IMR-90 (cell line): ENCODE data around the gene XAF1. TPM values are rescaled to one million over a fixed set of nuclear protein-coding genes. Genes with fewer than 3 reads are reported as not detected.

Experiments used
- ATAC-seq: fragments of 200-7000 bp; cut with Tn5 transposase; 2 replicates; pipeline ENCODE4 v1.9.1; 2020; ENCODE audit warnings: low read depth, mild to moderate bottlenecking, moderate library complexity
- BruUV-seq: library from RNA; stranded (reverse); fragments of 400-500 nt; replicated peaks from 2 replicates; lab custom pipeline; 2021; lab: Mats Ljungman, UMichigan
- CTCF ChIA-PET: fragments of 300-600 bp; formaldehyde crosslinking; extraction: SDS; loops from one replicate; lab custom pipeline; 2021; ENCODE audit warnings: antibody characterized with exemption; lab: Yijun Ruan, JAX
- POLR2A ChIA-PET: fragments of 300-600 bp; sonication (Branson Sonifier 250); formaldehyde crosslinking; loops from one replicate; lab custom pipeline; 2022; ENCODE audit warnings: antibody characterized with exemption; ENCODE audit not compliant: unreplicated experiment; lab: Charles Lee
- DNase-seq: peaks from one replicate; pipeline ENCODE4 v3.0.0; 2013
- H2AFZ ChIP-seq: replicated peaks from 2 replicates; pipeline ENCODE3; 2013; ENCODE audit warnings: low read length, mild to moderate bottlenecking; ENCODE audit not compliant: poor library complexity
- H2AK5ac ChIP-seq: 2 replicates; pipeline ENCODE4 v1.6.1; 2013; ENCODE audit warnings: low read depth, low read length, inconsistent platforms
- H2AK9ac ChIP-seq: replicated peaks from 2 replicates; pipeline ENCODE3; 2013; ENCODE audit warnings: mild to moderate bottlenecking, low read depth, low read length, moderate library complexity; ENCODE audit not compliant: poor library complexity
- H2BK120ac ChIP-seq: 2 replicates; pipeline ENCODE4 v1.6.1; 2013; ENCODE audit warnings: low read depth, low read length, inconsistent platforms
- H2BK15ac ChIP-seq: 3 replicates; pipeline ENCODE4 v1.6.1; 2013; ENCODE audit warnings: low read depth, low read length, inconsistent platforms
- H2BK20ac ChIP-seq: 2 replicates; pipeline ENCODE4 v1.6.1; 2013; ENCODE audit warnings: low read depth, mild to moderate bottlenecking, inconsistent platforms, low read length, moderate library complexity
- H2BK5ac ChIP-seq: 2 replicates; pipeline ENCODE4 v1.6.1; 2013; ENCODE audit warnings: mild to moderate bottlenecking, low read depth, low read length, inconsistent platforms; ENCODE audit not compliant: poor library complexity, severe bottlenecking
- H3K14ac ChIP-seq: replicated peaks from 2 replicates; pipeline ENCODE4 v1.6.1; 2013; ENCODE audit warnings: low read depth, low read length, inconsistent platforms
- H3K18ac ChIP-seq: 2 replicates; pipeline ENCODE4 v1.6.1; 2013; ENCODE audit warnings: low read depth, low read length, control low read depth
- H3K23ac ChIP-seq: 2 replicates; pipeline ENCODE4 v1.6.1; 2013; ENCODE audit warnings: low read depth, low read length, inconsistent platforms
- H3K27ac ChIP-seq: 2 replicates; pipeline ENCODE4 v1.5.1; 2013; ENCODE audit warnings: mild to moderate bottlenecking, control low read depth, low read length; ENCODE audit not compliant: insufficient read depth
- H3K27me3 ChIP-seq: 2 replicates; pipeline ENCODE4 v1.6.1; 2013; ENCODE audit warnings: low read length; ENCODE audit not compliant: control insufficient read depth, insufficient read depth
- H3K36me3 ChIP-seq: 2 replicates; pipeline ENCODE4 v1.6.1; 2013; ENCODE audit warnings: low read length, mixed read lengths; ENCODE audit not compliant: control insufficient read depth, insufficient read depth
- H3K4ac ChIP-seq: 2 replicates; pipeline ENCODE4 v1.6.1; 2013; ENCODE audit warnings: low read depth, low read length, inconsistent platforms
- H3K4me1 ChIP-seq: 2 replicates; pipeline ENCODE4 v1.6.1; 2013; ENCODE audit warnings: low read length, mixed read lengths; ENCODE audit not compliant: control insufficient read depth, insufficient read depth
- H3K4me2 ChIP-seq: 2 replicates; pipeline ENCODE4 v1.6.1; 2013; ENCODE audit warnings: low read depth, mild to moderate bottlenecking, control low read depth, low read length, moderate library complexity
- H3K4me3 ChIP-seq: 2 replicates; pipeline ENCODE4 v1.5.1; 2013; ENCODE audit warnings: low read depth, mild to moderate bottlenecking, control low read depth, low read length, moderate library complexity; ENCODE audit not compliant: insufficient read depth
- H3K56ac ChIP-seq: 2 replicates; pipeline ENCODE4 v1.6.1; 2013; ENCODE audit warnings: low read length, inconsistent platforms; ENCODE audit not compliant: insufficient read depth; ENCODE audit errors: extremely low read depth
- H3K79me1 ChIP-seq, 2 experiments: 2 replicates each; pipeline ENCODE4 v1.6.1; 2013; ENCODE audit warnings: low read length in 2 of 2, inconsistent platforms in 1 of 2, low read depth in 1 of 2
- H3K9ac ChIP-seq: 2 replicates; pipeline ENCODE4 v1.6.1; 2013; ENCODE audit warnings: low read depth, low read length, control low read depth
- H3K9me1 ChIP-seq: 2 replicates; pipeline ENCODE4 v1.6.1; 2013; ENCODE audit warnings: low read length, inconsistent platforms; ENCODE audit not compliant: insufficient read depth
- H3K9me3 ChIP-seq: 2 replicates; pipeline ENCODE4 v1.6.1; 2013; ENCODE audit warnings: low read length; ENCODE audit not compliant: control insufficient read depth, insufficient read depth
- H4K20me1 ChIP-seq: 2 replicates; pipeline ENCODE4 v1.6.1; 2013; ENCODE audit warnings: low read length, inconsistent platforms; ENCODE audit not compliant: insufficient read depth
- H4K5ac ChIP-seq: 2 replicates; pipeline ENCODE4 v1.6.1; 2013; ENCODE audit warnings: mild to moderate bottlenecking, low read depth, low read length, control low read depth
- H4K8ac ChIP-seq, 2 experiments: 2 replicates each; pipeline ENCODE4 v1.6.1; 2013; ENCODE audit warnings: low read depth in 2 of 2, low read length in 2 of 2, control low read depth in 1 of 2, inconsistent platforms in 1 of 2
- H4K91ac ChIP-seq: 2 replicates; pipeline ENCODE4 v1.6.1; 2013; ENCODE audit warnings: low read depth, low read length, inconsistent platforms; ENCODE audit not compliant: insufficient read depth
- CEBPB ChIP-seq: IDR thresholded peaks from 2 replicates; pipeline ENCODE4 v1.6.1; 2012; ENCODE audit warnings: low read depth, low read length, improper control_type of control experiment
- CHD1 ChIP-seq: IDR thresholded peaks from 2 replicates; pipeline ENCODE4 v1.6.1; 2012; ENCODE audit warnings: low read depth, low read length, improper control_type of control experiment
- NFE2L2 ChIP-seq: fragments of 150-350 bp; IDR thresholded peaks from 2 replicates; pipeline ENCODE4 v1.6.1; 2016; ENCODE audit warnings: low read depth, mild to moderate bottlenecking, low read length
- RAD21 ChIP-seq: IDR thresholded peaks from 2 replicates; pipeline ENCODE4 v1.6.1; 2012; ENCODE audit warnings: low read length, improper control_type of control experiment
- WGBS, 2 experiments: methylation state at CpG; one replicate each; pipeline versions ENCODE4 v1.1.5 to v1.1.7; 2013; ENCODE audit warnings: missing lambda C conversion rate in 2 of 2; ENCODE audit not compliant: insufficient read length in 1 of 2; ENCODE audit errors: extremely low coverage in 2 of 2; 5-methylcytosine and 5-hydroxymethylcytosine counted together
- dilution Hi-C: fragments of 300-500 bp; cut with HindIII; formaldehyde crosslinking; loops from one replicate; pipeline ENCODE4 v1.14.3; 2018; ENCODE audit warnings: low sequenced_read_pairs; ENCODE audit not compliant: unreplicated experiment
- in situ Hi-C: fragments of 300-500 bp; cut with MboI; formaldehyde crosslinking; loops from 3 replicates; pipeline ENCODE4 v1.14.3; 2019; ENCODE audit warnings: low sequenced_read_pairs, inconsistent platforms, mixed read lengths
- intact Hi-C: fragments of 100-400 bp; cut with micrococcal nuclease; formaldehyde crosslinking; loops from 2 replicates; pipeline ENCODE4 v1.10.0; 2022
- polyA plus RNA-seq, 3 experiments: library from polyadenylated mRNA; depleted of rRNA; stranded (reverse); fragments of >200 nt; gene quantifications; 2 replicates each; pipeline ENCODE4 v1.2.3, GENCODE V29; 2012; ENCODE audit warnings: low replicate concordance in 1 of 3
- total RNA-seq: library from RNA; depleted of rRNA; stranded (reverse); fragments of >200 nt; gene quantifications from 2 replicates; pipeline ENCODE4 v1.2.3, GENCODE V29; 2012

Gene XAF1
- total and polyA plus RNA-seq, 2 of the 4 experiments (the other 2 are of a cell fraction) = 1.3 to 3.9 TPM

DNA sequence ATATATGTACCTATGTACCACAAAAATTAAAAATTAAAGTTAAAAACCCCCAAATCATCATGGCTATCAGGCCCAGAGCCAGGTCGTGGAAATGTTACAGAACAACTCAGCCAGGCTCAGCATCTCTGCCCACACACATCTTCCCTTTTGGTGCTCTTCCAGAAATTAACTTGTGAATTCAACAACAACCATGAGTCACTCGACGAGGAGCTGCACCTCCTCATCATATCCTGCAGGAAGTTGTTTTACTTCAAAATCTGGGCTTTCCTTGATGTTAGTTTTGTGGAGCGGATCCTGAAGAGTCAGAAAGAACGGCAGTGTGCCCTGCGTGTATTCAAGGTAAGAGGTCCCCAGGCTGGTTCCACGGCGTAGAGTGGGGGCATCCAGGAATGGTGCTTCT, 30.8 kb downstream of the XAF1 start:
- no peak overlapping the region for H3K9ac ChIP-seq
- H3K18ac ChIP-seq = no peak overlapping the region
- no peak overlapping the region for H4K91ac ChIP-seq
- H2AK5ac ChIP-seq = no peak overlapping the region
- POLR2A ChIA-PET = no interaction called here
- no peaks in the 10 kb centered on the region for H4K20me1 ChIP-seq
- H3K9me1 ChIP-seq = no peaks in the 10 kb centered on the region
- no TSS peak for BruUV-seq
- peaks cover 8% of the 10 kb centered on the region for H3K27me3 ChIP-seq
- no peak overlapping the region for H2BK5ac ChIP-seq
- H3K4me2 ChIP-seq = no peak overlapping the region
- CTCF ChIA-PET = interaction anchor here (1.6 kb wide), 1 partner anchor 14 kb away, joined by 3 read pairs; no protein-coding TSS in a partner anchor
- no peak for ATAC-seq
- H3K4ac ChIP-seq = no peak overlapping the region
- no peak overlapping the region for H2AK9ac ChIP-seq
- no peaks in the 10 kb centered on the region for H3K79me1 ChIP-seq
- no peak overlapping the region for H3K27ac ChIP-seq
- in situ Hi-C loops = no loop called here
- no peak overlapping the region for H3K23ac ChIP-seq
- intact Hi-C loops = no loop called here
- H2BK20ac ChIP-seq = no peak overlapping the region
- no peak overlapping the region for H3K4me3 ChIP-seq
- 81% methylated on average over 3 of the region's 8 CpGs; no CpG with 5 or more reads in 1 of the 2 experiments for WGBS, 2 experiments
- no peak overlapping the region for H3K14ac ChIP-seq
- peak; percentile 63 for DNase-seq
- H3K4me1 ChIP-seq = no peaks in the 10 kb centered on the region
- no peak overlapping the region for H2BK15ac ChIP-seq
- H2BK120ac ChIP-seq = no peak overlapping the region
- no peak overlapping the region for H3K56ac ChIP-seq
- no peak overlapping the region for H2AFZ ChIP-seq
- no peaks in the 10 kb centered on the region for H3K9me3 ChIP-seq
- H4K8ac ChIP-seq = no peak overlapping the region
- no peaks in the 10 kb centered on the region for H3K36me3 ChIP-seq
- TF ChIP-seq RAD21 (no peak), CHD1 (no peak), NFE2L2 (no peak), CEBPB (no peak)
- no peak overlapping the region for H4K5ac ChIP-seq
- dilution Hi-C loops = no loop called here
